Measurements from ENCODE around the gene ORC1.

The ORC1 gene

DNA sequence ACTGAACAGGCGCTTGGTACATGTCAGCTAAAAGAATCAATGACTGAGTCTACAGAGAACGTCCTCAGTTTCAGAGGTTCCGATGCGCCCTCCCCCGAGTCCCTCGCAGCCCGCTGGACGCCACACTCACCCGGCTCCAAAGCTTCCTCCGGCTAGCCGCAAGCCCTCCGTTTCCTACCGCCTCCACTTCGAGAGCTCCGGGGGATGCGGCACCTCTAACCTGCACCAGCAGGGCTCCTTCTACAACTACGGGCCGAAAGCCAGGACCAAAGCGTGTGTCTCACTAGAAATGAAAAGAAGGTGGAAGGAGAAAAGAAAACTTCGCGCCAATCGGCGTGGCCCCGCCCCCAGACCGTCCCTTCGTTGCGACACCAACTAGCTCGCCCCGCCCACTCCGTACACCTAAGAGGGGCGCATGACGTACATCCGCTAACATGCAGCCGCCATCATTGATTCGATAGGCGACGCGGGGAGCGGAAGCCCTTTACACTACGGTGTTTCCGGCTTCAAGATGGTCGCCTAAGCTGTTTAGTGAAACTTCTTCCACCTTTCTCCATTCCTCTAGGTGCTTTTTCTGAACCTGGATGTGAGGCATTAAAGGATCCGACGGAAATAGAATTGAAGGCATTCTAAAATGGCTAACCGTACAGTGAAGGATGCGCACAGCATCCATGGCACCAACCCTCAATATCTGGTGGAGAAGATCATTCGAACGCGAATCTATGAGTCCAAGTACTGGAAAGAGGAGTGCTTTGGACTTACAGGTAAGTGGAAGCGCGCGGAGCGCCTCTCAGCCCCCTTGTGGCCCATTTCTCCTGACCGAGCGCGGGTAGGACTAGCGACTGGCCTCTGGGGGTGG is at the start of gene ORC1, which contains the start of gene PRPF38A:
ORC1 (minus strand) TSS at position 308 of the 859 bp plus-strand sequence. CDS start 2,200 bp downstream, outside the sequence.
PRPF38A (plus strand) TSS at position 487 of the 859 bp plus-strand sequence; CDS start at position 635, 148 bp downstream.
- peak; percentile 97 for DNase-seq (ENCODE audit: low spot score)

DNA sequence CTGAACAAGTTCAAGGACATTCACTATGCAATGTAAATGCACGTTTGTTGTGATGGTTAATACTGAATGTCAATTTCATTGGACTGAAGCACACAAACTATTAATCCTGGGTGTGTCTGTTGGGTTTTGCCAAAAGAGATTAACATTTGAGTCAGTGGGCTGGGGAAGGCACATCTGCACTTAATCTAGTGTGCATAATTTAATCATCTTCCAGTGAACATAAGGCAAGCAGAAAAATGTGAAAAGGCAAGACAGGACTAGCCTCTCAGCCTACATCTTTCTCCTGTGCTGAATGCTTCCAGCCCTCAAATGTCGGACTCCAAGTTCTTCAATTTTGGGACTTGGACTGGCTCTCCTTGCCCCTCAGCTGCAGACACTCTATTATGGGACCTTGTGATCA is 40.2 kb upstream of the ORC1 start:
- no peak for DNase-seq (ENCODE audit: low spot score)

- DNase-seq (ENCODE audit: low spot score) = no peak
These were observed 35.8 kb upstream of the ORC1 start for GRCh38 chr1:52439976-52440375.

- no peak for DNase-seq (ENCODE audit: low spot score)
These were observed 32.6 kb upstream of the ORC1 start for GRCh38 chr1:52436817-52437216.

DNA sequence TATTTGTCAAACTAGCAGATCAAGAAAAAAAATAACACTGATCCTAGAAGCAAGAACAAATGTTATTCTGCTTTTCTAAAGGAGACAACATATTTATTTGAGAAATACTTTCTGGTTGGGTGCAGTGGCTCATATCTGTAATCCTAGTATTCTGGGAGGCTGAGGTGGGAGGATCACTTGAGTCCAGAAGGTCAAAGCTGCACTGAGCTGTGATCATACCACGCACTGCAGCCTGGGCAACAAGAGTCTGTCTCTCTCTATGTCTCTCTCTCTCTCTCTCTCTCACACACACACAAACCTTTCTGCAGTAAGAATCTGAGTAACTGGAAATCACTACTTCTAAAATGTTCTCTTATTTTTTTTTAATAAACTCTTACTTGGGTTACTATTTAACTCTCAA is 31.4 kb upstream of the ORC1 start:
- no peak for DNase-seq (ENCODE audit: low spot score)

- DNase-seq (ENCODE audit: low spot score) = no peak
These were observed 31.0 kb upstream of the ORC1 start for GRCh38 chr1:52435211-52435610.

- no peak for DNase-seq (ENCODE audit: low spot score)
These were observed 28.6 kb upstream of the ORC1 start for GRCh38 chr1:52432807-52433206.

DNA sequence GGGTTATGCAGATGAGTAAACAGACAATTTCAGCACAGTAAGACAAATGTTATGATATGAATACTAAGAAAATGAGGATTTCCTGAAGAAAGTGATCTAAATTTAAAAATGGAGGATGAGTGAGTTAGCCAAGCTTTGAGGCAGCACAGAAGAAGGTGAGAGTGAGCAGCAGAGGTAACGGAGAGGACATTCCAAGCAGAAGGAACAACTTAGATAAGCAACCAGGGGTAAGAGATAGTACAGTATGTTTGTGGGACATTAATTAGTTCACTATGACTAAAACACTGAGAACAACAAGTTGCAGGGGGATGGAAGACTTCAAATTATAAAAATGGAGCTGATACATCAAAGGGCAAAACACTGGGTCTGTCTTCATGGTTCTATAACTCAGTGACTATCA is 22.9 kb upstream of the ORC1 start:
- no peak for DNase-seq (ENCODE audit: low spot score)

- no peak for DNase-seq (ENCODE audit: low spot score)
These were observed 22.1 kb upstream of the ORC1 start for GRCh38 chr1:52426371-52426770.

GRCh38 chr1:52424813-52425212 is 20.6 kb upstream of the ORC1 start:
- DNase-seq (ENCODE audit: low spot score) = no peak

DNA sequence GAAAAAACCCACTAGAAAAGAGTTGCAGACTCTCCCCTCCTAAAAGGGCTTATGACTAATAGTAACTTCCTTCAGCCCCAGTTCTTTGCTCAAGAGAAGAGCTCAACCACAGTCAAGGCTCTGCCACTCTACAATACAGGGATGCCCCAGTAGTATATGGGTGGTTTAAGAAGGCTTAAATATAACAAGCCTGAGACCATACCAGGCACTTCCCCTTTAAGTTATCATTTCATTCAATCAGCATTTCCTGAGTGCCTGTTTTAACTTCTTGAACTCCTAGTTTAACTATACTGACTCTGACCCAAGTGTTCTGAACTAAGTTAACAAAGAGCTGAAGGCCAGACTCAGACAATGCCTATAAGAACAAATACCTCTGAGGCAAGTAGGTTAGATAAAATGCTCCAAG is 20.0 kb upstream of the ORC1 start:
- no peak for DNase-seq (ENCODE audit: low spot score)

- peak; percentile 16 for DNase-seq (ENCODE audit: low spot score)
These were observed 19.5 kb upstream of the ORC1 start for GRCh38 chr1:52423771-52424170.

- no peak for DNase-seq (ENCODE audit: low spot score)
These were observed 18.8 kb upstream of the ORC1 start for GRCh38 chr1:52423055-52423454.

GRCh38 chr1:52420713-52421112 is 16.5 kb upstream of the ORC1 start:
- no peak for DNase-seq (ENCODE audit: low spot score)

DNA sequence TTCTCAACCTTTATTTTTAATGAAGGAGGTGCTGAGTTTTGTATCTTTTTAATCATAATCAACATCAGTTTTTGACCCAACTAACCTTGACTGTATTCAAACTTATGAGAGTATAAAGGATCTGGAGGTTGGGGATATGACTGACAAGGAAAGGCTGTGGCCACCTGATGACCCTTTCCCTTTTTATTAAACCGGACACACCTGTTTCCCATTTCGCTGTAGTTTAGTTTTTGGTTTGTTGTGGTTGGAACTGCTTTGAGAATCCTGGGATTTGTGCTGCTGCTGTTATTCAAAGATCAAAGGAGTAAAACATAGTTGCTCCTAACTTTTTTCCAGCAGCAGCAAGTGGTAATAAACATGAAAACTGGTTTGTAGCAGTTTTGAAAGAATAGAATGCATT is 12.6 kb upstream of the ORC1 start:
- DNase-seq (ENCODE audit: low spot score) = no peak

DNA sequence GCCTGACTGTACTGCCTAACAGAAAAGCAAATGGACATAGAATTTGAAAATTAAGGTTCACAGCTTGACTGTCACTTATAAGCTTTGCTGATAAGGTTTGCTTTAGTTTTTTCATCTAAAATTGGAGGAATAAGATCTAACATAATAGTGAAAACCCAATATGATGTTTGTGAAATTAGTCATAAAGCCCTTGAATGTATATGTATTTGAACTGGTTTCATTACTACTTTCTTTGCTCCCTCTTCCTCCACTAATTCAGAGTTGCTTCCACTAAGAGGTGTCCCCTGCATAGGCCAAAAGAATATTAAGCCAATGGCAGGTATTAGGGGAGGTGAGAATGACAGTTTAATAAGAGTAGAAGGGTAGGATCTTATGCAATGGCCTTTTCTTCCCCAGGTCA is 10.7 kb upstream of the ORC1 start:
- DNase-seq (ENCODE audit: low spot score) = no peak

DNA sequence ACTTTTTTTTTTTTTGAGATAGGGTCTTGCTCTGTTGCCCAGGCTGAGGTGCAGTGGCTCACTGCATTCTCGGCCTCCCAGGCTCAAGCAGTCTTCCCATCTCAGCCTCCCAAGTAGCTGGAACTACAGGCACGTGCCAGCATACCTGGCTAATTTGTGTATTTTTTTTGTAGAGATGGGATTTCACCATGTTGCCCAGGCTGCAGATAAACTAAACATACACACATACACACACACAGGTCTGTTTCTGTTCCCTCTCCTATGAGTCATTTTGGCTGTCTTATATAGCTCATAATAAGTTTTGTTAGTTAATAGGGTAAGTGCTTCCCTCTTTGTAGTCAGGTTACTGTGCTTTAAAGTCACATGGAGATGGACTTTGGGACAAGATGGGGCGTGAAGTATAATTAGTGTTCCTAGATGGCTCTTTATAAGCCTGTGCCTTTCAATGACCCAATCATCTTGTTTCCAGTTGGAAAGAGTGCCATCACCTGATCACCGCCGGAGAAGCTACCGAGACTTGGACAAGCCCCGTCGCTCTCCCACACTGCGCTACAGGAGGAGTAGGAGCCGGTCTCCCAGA is 9.3 kb upstream of the ORC1 start:
- DNase-seq (ENCODE audit: low spot score) = no peak

DNA sequence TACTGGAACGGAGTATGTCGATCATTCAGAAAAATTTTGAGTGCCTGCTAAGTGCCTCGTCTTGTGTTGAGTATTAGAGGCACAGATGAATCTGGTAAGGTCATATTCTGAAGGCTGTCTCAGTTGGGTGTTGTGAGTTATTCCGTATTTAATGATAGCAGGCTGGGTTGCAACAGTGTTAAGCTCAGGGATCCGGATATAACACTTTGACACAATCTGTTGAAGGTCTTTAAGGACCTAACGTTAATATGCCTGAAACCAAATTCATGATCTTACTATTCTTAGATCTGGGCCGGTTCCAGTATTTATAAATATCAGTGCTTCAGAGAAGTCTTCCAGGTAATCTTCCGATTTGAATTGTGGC is 734 bp upstream of the ORC1 start:
- no peak for DNase-seq (ENCODE audit: low spot score)

- DNase-seq (ENCODE audit: low spot score) = peak; percentile 56
These were observed 582 bp downstream of the ORC1 start for GRCh38 chr1:52403566-52404115.

DNA sequence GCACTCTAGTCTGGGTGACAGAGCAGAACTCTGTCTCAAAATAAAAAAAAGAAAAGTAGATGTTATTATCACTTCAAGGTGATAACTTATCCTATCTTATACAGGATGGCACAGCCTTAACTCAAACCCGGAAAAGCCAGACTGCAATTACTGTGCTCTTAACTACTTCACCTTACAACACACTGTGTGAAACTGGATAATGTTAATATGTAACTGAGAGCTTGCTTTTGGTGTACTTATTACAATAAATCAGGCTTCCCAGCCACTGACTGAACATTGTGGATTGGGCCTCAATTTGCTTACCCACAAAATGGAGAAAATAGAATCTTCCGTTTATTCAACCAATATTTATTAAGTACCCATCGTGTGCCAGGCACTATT is 1.4 kb downstream of the ORC1 start:
- DNase-seq (ENCODE audit: low spot score) = no peak

- no peak for DNase-seq (ENCODE audit: low spot score)
These were observed 4.1 kb downstream of the ORC1 start for GRCh38 chr1:52400131-52400530.

GRCh38 chr1:52399629-52400028 is 4.6 kb downstream of the ORC1 start:
- DNase-seq (ENCODE audit: low spot score) = no peak

DNA sequence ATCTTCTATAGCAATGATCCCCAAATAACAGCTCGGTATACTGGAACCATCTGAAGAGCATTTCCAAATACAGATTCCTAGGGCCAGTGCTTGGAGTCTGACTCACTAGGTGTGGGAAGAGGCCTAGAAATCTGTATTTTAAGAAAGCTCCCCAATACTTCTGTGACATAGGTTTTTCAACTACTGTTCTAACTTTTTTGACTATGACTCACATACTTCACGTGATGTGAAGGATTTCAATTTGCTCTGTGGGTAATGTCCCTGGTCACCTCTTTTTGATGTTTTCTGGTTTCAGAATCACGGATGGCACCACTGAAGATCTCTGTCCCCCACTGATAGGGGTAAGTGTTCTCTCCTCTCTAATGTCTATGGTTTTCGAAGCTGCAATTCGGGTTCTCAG is 11.0 kb downstream of the ORC1 start:
- DNase-seq (ENCODE audit: low spot score) = no peak

Data from kidney capillary endothelial cell (primary cell).